GM12801 (cell line): ENCODE data around the gene NFKBIA.

Source experiments
- CTCF ChIP-seq: IDR thresholded peaks from one replicate; pipeline ENCODE4 v1.5.1; 2011; ENCODE audit warnings: control low read depth; ENCODE audit not compliant: insufficient read length; ENCODE audit errors: extremely low read depth

Gene NFKBIA

GRCh38 chr14:35366521-35366976, 38.0 kb downstream of the NFKBIA start:
- TF ChIP-seq CTCF: no peak

GRCh38 chr14:35366056-35366451, 38.5 kb downstream of the NFKBIA start:
- TF ChIP-seq CTCF: no peak

- no peak for TF ChIP-seq CTCF
Observed at GRCh38 chr14:35365130-35366055, 39.2 kb downstream of the NFKBIA start.

GRCh38 chr14:35362911-35363374, 41.6 kb downstream of the NFKBIA start:
- TF ChIP-seq CTCF: no peak

- TF ChIP-seq CTCF: no peak
Observed at GRCh38 chr14:35362450-35362849, 42.1 kb downstream of the NFKBIA start.

- TF ChIP-seq CTCF: no peak
Observed at GRCh38 chr14:35361141-35361480, 43.4 kb downstream of the NFKBIA start.

GRCh38 chr14:35355981-35356841, 48.3 kb downstream of the NFKBIA start:
- TF ChIP-seq CTCF: no peak
